GM11168 (cell line): ENCODE measurements around the gene ARFRP1.
"Not testable (repeated sequence)": the region's sequence is repeated elsewhere in the genome, so short reads cannot be mapped to it uniquely, and the experiment has no call there.

Experiments used
- in situ Hi-C: fragments of 300-500 bp; cut with MboI; formaldehyde crosslinking; loops from one replicate; pipeline ENCODE4 v1.12.0; 2022; ENCODE audit warnings: low sequenced_read_pairs; ENCODE audit not compliant: unreplicated experiment

ARFRP1 gene

GRCh38 chr20:63660622-63661021 lies 47.2 kb downstream of the ARFRP1 start:
- in situ Hi-C loops, result no loop called here

GRCh38 chr20:63660174-63660573 lies 47.6 kb downstream of the ARFRP1 start:
- in situ Hi-C loops, result not testable (repeated sequence)

- in situ Hi-C loops, result no loop called here
These were observed 48.4 kb downstream of the ARFRP1 start for GRCh38 chr20:63659370-63659769.

- in situ Hi-C loops, result no loop called here
These were observed 49.0 kb downstream of the ARFRP1 start for GRCh38 chr20:63658749-63659187.

GRCh38 chr20:63657937-63658748 lies 49.6 kb downstream of the ARFRP1 start, which contains the start of gene RTEL1:
Gene RTEL1 (plus strand): TSS chr20:63658312. CDS start chr20:63659403, 1,091 bp downstream.
- in situ Hi-C loops, result no loop called here

DNA sequence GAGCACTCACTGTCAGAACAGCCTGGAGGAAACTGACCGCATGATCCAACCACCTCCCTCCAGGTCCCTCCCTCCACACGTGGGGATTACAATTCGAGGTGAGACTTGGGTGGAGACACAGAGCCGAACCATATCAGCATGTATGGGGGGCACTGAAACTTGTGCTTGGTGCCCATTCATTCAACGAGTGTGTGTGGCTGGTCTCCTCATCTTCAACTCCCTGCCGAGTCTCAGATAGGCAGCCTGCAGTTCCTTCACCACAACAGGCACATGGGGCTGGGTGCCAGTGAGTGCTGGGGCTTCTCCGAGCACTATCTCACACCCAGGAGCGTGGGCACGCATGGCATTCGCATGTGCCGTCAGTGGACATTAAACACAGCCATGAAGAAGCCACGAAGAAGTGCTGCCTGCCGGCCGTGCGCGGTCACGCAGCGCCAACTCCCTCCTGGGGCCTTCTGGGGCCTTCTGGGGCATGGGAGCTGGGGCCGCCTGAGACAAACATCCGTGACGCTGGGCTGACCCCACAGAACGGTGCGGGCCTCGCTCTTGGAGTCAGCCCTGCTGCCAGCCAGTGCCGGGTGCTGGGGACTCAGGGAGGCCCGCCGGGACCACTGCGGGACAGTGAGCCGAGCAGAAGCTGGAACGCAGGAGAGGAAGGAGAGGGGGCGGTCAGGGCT lies 50.4 kb downstream of the ARFRP1 start:
- in situ Hi-C loops, result no loop called here

GRCh38 chr20:63656451-63656850 lies 51.3 kb downstream of the ARFRP1 start:
- in situ Hi-C loops, result no loop called here

- in situ Hi-C loops, result no loop called here
These were observed 52.5 kb downstream of the ARFRP1 start for GRCh38 chr20:63655249-63655648.

GRCh38 chr20:63653974-63654668 lies 53.7 kb downstream of the ARFRP1 start:
- in situ Hi-C loops, result no loop called here

DNA sequence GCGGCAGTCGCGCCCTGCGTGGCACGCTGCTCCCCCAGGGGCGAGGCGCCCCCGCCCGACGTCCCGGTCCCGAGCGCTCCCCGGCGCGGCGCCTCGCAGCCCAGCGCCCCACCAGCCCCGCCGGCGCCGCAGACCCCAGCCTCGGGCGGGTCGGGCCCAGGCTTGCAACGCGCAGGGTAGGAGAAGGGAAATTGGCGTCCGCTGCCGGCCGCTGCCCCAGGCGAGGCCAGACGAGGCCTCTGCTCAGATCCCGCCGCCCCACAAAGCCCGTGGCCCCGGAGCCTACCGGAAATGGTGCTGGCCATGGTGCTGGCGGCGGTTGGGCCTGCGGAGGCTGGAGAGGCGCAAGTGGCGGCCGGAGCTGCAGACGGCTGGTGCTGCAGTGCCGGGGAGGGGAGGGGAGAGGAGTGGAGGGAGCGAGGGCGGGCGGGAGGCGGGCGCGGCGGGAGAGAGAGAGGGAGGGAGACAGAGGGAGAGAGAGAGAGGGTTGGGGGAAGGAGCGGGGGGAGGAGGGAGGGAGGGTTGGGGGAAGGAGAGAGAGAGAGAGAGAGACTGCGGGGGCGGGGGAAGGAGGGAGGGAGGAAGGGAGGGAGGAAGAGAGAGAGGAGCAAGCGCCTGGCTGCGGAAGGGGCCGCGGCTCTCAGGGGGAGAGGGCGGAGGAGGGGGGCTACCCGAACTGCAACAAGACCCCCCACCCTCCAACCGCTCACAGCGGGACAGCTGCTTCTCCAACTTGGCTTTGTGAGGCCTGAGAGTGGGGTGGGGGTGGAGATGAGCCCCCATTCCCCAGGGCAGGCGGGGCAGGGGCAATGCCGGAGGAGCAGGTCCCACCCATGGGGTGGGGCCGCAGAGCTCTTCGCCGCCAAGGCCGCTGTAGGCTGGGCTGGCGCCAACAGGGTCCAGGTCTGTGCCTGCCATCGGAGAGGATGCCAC lies 54.5 kb downstream of the ARFRP1 start, which contains the start of gene STMN3:
TSS of gene STMN3 (minus strand) at position 384 of the 933 bp plus-strand sequence. CDS start at position 305, 79 bp downstream.
- in situ Hi-C loops, result no loop called here

- in situ Hi-C loops, result no loop called here
These were observed 55.4 kb downstream of the ARFRP1 start for GRCh38 chr20:63652192-63652980.

- in situ Hi-C loops, result no loop called here
These were observed 55.9 kb downstream of the ARFRP1 start for GRCh38 chr20:63651942-63652191.

DNA sequence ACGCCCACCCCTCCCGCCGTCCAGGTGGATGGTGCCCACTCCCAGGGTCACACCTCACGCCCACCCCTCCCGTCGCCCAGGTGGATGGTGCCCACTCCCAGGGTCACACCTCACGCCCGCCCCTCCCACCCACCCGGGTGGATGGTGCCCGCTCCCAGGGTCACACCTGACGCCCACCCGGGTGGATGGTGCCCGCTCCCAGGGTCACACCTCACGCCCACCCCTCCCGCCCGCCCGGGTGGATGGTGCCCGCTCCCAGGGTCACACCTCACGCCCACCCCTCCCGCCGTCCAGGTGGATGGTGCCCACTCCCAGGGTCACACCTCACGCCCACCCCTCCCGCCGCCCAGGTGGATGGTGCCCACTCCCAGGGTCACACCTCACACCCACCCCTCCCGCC lies 57.3 kb downstream of the ARFRP1 start:
- in situ Hi-C loops, result not testable (repeated sequence)

GRCh38 chr20:63648895-63649589 lies 58.7 kb downstream of the ARFRP1 start:
- in situ Hi-C loops, result no loop called here
